ENCODE data around the gene MAGI3.

MAGI3 gene

GRCh38 chr1:113576271-113576670, 186.0 kb downstream of the MAGI3 start:
- no peak overlapping the region for H3K4me3 ChIP-seq (ENCODE audit: low read depth, low read length)
- no peak for TF ChIP-seq MAX (IDR thresholded peaks at IDR 0.05; ENCODE audit: low read depth, low read length)
- no peak for TF ChIP-seq CTCF (IDR thresholded peaks at IDR 0.05; ENCODE audit: low read depth, low read length)
- TF ChIP-seq POLR2A (IDR thresholded peaks at IDR 0.05; ENCODE audit: extremely low read depth, insufficient read length), result no peak
- TF ChIP-seq MYC (IDR thresholded peaks at IDR 0.05; ENCODE audit: low read depth, low read length), result no peak
- no peak for DNase-seq (ENCODE audit: low read depth)

- TF ChIP-seq POLR2A (IDR thresholded peaks at IDR 0.05; ENCODE audit: extremely low read depth, insufficient read length) (no peak), CTCF (IDR thresholded peaks at IDR 0.05; ENCODE audit: low read depth, low read length) (no peak), MYC (IDR thresholded peaks at IDR 0.05; ENCODE audit: low read depth, low read length) (no peak), MAX (IDR thresholded peaks at IDR 0.05; ENCODE audit: low read depth, low read length) (no peak)
- DNase-seq (ENCODE audit: low read depth), result no peak
- no peak overlapping the region for H3K4me3 ChIP-seq (ENCODE audit: low read depth, low read length)
Observed at GRCh38 chr1:113579256-113580018, 189.1 kb downstream of the MAGI3 start.

GRCh38 chr1:113581323-113581722, 191.0 kb downstream of the MAGI3 start:
- TF ChIP-seq CTCF (IDR thresholded peaks at IDR 0.05; ENCODE audit: low read depth, low read length) (no peak), POLR2A (IDR thresholded peaks at IDR 0.05; ENCODE audit: extremely low read depth, insufficient read length) (no peak), MYC (IDR thresholded peaks at IDR 0.05; ENCODE audit: low read depth, low read length) (no peak), MAX (IDR thresholded peaks at IDR 0.05; ENCODE audit: low read depth, low read length) (no peak)
- no peak overlapping the region for H3K4me3 ChIP-seq (ENCODE audit: low read depth, low read length)
- no peak for DNase-seq (ENCODE audit: low read depth)

- no peak for TF ChIP-seq MYC (IDR thresholded peaks at IDR 0.05; ENCODE audit: low read depth, low read length)
- no peak for TF ChIP-seq MAX (IDR thresholded peaks at IDR 0.05; ENCODE audit: low read depth, low read length)
- no peak for TF ChIP-seq POLR2A (IDR thresholded peaks at IDR 0.05; ENCODE audit: extremely low read depth, insufficient read length)
- no peak for TF ChIP-seq CTCF (IDR thresholded peaks at IDR 0.05; ENCODE audit: low read depth, low read length)
- H3K4me3 ChIP-seq (ENCODE audit: low read depth, low read length), result no peak overlapping the region
- DNase-seq (ENCODE audit: low read depth), result no peak
Observed at GRCh38 chr1:113582084-113582483, 191.8 kb downstream of the MAGI3 start.

- no peak for TF ChIP-seq MYC (IDR thresholded peaks at IDR 0.05; ENCODE audit: low read depth, low read length)
- TF ChIP-seq CTCF (IDR thresholded peaks at IDR 0.05; ENCODE audit: low read depth, low read length), result no peak
- no peak for TF ChIP-seq POLR2A (IDR thresholded peaks at IDR 0.05; ENCODE audit: extremely low read depth, insufficient read length)
- no peak for TF ChIP-seq MAX (IDR thresholded peaks at IDR 0.05; ENCODE audit: low read depth, low read length)
- no peak overlapping the region for H3K4me3 ChIP-seq (ENCODE audit: low read depth, low read length)
- no peak for DNase-seq (ENCODE audit: low read depth)
Observed at GRCh38 chr1:113587475-113587874, 197.2 kb downstream of the MAGI3 start.
